RWPE2 (cell line): ENCODE results near the gene SMG1.

ENCODE experiments used
- ATAC-seq: fragments of 200-7000 bp; cut with Tn5 transposase; 3 replicates; pipeline ENCODE4 v1.9.1; 2021; ENCODE audit warnings: low read depth
- DNase-seq: peaks from one replicate; pipeline ENCODE4 v3.0.0-alpha.2; 2020; ENCODE audit warnings: low spot score
- H3K27ac ChIP-seq: fragments of 450-650 bp; 2 replicates; pipeline ENCODE4 v1.5.1; 2017; ENCODE audit warnings: mild to moderate bottlenecking; ENCODE audit not compliant: poor library complexity, severe bottlenecking
- H3K27me3 ChIP-seq: fragments of 250-450 bp; sonication (Bioruptor Pico); 2 replicates; pipeline ENCODE4 v1.5.1; 2021; ENCODE audit warnings: mild to moderate bottlenecking, moderate library complexity; ENCODE audit not compliant: insufficient read depth, poor library complexity, severe bottlenecking
- H3K36me3 ChIP-seq: fragments of 250-450 bp; sonication (Bioruptor Pico); 2 replicates; pipeline ENCODE4 v1.5.1; 2020; ENCODE audit warnings: low read depth, mild to moderate bottlenecking, moderate library complexity
- H3K4me1 ChIP-seq: fragments of 250-450 bp; sonication (Bioruptor Pico); 2 replicates; pipeline ENCODE4 v1.5.1; 2021; ENCODE audit warnings: mild to moderate bottlenecking, moderate library complexity; ENCODE audit not compliant: insufficient read depth, poor library complexity, severe bottlenecking
- H3K4me3 ChIP-seq: fragments of 250-450 bp; sonication (Bioruptor Pico); 2 replicates; pipeline ENCODE4 v1.5.1; 2021; ENCODE audit warnings: mild to moderate bottlenecking, moderate library complexity; ENCODE audit not compliant: severe bottlenecking
- H3K9me3 ChIP-seq: fragments of 250-450 bp; sonication (Bioruptor Pico); 2 replicates; pipeline ENCODE4 v1.5.1; 2021; ENCODE audit warnings: mild to moderate bottlenecking, moderate library complexity; ENCODE audit not compliant: severe bottlenecking
- CTCF ChIP-seq: fragments of 450-650 bp; IDR thresholded peaks from one replicate; pipeline ENCODE4 v1.5.1; 2017; ENCODE audit warnings: mild to moderate bottlenecking, moderate library complexity; ENCODE audit not compliant: poor library complexity, severe bottlenecking

The SMG1 gene

GRCh38 chr16:18789850-18790706 is 136.1 kb downstream of the SMG1 start, which contains the start of gene RPS15A:
Gene RPS15A, minus strand, starts transcription at chr16:18790334. Its CDS starts 1,221 bp downstream, at chr16:18789113.
- peaks cover 87% of the 10 kb centered on the region for H3K36me3 ChIP-seq
- H3K27ac ChIP-seq: peak within 1 kb of the TSS; percentile 79
- peak within 1 kb of the TSS; percentile 83 for H3K4me3 ChIP-seq
- ATAC-seq: peak; percentile 94
- DNase-seq: peak; percentile 97
- no peaks in the 10 kb centered on the region for H3K9me3 ChIP-seq
- H3K27me3 ChIP-seq: no peaks in the 10 kb centered on the region
- H3K4me1 ChIP-seq: peaks cover 24% of the 10 kb centered on the region
- no peak for TF ChIP-seq CTCF

DNA sequence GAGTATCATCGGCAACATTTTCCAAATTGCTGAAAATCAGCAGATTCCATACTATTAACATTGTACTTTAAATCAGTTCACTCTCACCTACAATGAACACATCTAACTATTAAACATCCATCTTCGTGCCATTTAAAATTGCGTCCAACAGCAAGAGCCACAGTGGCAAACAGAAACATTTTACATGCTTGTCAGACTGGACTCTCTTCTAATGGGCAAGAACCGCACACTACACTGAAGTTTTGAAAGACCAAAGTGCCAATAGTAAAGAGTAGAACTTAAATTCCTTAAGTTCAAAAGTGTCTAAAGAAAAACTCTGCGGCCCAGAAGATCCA is 136.7 kb downstream of the SMG1 start:
- ATAC-seq: no peak
- H3K27ac ChIP-seq: peak overlapping the region; percentile 79
- H3K9me3 ChIP-seq: no peaks in the 10 kb centered on the region
- TF ChIP-seq CTCF: no peak
- peaks cover 87% of the 10 kb centered on the region for H3K36me3 ChIP-seq
- H3K27me3 ChIP-seq: no peaks in the 10 kb centered on the region
- peak overlapping the region; percentile 83 for H3K4me3 ChIP-seq
- DNase-seq: no peak
- H3K4me1 ChIP-seq: peaks cover 24% of the 10 kb centered on the region

DNA sequence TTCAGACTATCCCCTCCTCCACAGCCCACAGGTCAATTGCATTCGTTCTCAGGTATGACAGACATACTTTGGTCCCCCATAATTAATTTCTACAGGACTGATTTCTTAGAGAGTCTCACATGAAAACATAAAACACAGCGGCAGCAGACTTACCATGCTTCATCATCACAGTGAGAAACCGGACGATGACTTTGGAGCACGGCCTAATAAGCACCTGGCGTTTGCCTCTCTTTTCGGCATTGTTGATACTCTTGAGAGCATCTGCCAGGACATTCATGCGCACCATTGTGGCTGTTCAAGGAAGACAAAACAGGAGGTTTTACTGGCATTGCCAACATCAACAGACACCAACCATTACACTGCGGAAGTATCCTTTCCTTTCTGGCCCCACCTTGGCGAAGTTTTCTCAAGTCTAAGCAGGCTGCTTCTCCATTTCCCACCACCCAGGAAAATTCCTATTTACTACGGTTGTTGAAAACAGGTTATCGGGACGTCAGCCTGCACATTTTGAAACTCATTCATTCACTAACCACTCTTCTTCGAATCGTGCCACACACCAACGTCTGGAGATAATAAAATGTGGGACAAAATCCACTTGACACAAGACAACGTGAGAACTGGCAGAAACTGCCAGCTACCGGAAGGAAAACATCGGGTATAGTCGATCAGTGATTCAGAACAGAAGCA is 137.2 kb downstream of the SMG1 start:
- H3K4me1 ChIP-seq: peaks cover 24% of the 10 kb centered on the region
- H3K36me3 ChIP-seq: peaks cover 87% of the 10 kb centered on the region
- no peaks in the 10 kb centered on the region for H3K9me3 ChIP-seq
- peak overlapping the region; percentile 79 for H3K27ac ChIP-seq
- no peaks in the 10 kb centered on the region for H3K27me3 ChIP-seq
- TF ChIP-seq CTCF: no peak
- ATAC-seq: no peak
- no peak for DNase-seq
- peak overlapping the region; percentile 83 for H3K4me3 ChIP-seq

DNA sequence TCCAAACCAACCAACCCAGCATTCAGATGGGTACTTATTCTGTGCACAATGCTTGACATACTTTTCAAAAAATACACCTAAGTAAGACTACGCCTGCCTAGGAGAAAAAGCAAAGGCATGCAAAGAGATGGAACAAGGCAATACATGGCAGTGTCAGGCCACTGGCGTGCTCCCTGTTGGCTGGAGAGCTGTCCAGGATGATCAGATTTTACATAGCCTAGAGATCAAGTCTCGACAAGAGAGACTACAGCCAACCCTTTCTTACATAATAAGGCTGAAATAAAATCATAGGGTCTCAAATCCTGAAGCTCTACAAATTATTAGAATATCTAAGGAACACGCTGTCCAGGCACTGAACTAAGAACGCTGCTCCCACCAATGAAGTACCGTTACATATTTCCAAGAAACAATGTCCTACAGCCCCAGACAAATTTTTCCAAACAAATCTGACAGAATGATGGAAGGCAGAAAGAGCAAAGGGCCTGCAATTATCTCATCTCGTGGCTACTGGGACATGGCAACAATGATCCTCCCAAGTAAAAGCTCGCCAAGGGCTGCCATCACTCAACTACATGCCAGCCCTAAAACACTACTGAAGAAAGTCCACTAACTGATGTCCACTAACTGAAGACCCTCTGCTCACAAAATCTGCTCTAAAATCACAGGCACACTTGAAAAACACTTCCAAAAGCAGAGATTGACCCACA is 141.1 kb downstream of the SMG1 start:
- H3K36me3 ChIP-seq: peaks cover 77% of the 10 kb centered on the region
- no peak overlapping the region for H3K4me3 ChIP-seq
- no peak for DNase-seq
- H3K9me3 ChIP-seq: no peaks in the 10 kb centered on the region
- ATAC-seq: no peak
- no peak overlapping the region for H3K27ac ChIP-seq
- TF ChIP-seq CTCF: no peak
- H3K27me3 ChIP-seq: no peaks in the 10 kb centered on the region
- peaks cover 24% of the 10 kb centered on the region for H3K4me1 ChIP-seq
